HG02571 (cell line): ENCODE results near the gene POLG2.
"Not testable (repeated sequence)": the region's sequence is repeated elsewhere in the genome, so short reads cannot be mapped to it uniquely, and the experiment has no call there.

ENCODE experiments used
- ATAC-seq: cut with Tn5 transposase; IDR thresholded peaks from one replicate; pipeline ENCODE4 v1.9.1; 2021; ENCODE audit warnings: mild to moderate bottlenecking, moderate library complexity; ENCODE audit not compliant: unreplicated experiment

The POLG2 gene

DNA sequence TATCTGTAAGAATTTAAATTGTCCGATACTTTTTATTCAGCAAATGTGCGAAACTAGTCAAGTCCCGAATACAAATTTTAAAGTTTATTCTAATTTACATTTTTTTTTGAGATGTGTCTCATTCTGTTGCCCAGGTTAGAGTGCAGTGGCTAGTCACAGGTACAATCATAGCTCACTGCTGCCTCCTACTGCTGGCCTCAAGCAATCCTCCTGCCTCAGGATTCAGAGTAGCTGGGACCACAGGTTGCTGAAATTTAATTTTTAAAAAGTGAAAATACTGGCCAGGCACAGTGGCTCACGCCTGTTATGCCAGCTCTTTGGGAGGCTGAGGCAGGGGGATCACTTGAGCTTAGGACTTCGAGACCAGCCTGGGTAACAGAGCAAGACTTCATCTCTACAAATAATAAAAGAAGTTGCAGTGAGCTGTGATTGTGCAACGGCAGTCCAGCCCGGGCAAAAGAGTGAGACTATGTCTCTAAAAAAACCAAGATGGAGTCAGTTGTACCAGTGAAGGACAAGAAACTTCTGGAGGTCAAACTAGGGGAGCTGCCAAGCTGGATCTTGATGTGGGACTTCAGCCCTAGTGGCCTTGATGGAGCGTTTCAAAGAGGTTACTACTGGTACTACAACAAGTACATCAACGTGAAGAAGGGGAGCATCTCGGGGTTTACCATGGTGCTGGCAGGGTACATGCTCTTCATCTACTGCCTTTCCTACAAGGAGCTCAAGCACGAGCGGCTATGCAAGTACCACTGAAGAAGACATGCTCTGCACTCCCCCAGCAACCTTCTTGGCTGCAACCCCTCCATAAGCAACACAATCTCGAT, 5.6 kb downstream of the POLG2 start:
- no peak for ATAC-seq

DNA sequence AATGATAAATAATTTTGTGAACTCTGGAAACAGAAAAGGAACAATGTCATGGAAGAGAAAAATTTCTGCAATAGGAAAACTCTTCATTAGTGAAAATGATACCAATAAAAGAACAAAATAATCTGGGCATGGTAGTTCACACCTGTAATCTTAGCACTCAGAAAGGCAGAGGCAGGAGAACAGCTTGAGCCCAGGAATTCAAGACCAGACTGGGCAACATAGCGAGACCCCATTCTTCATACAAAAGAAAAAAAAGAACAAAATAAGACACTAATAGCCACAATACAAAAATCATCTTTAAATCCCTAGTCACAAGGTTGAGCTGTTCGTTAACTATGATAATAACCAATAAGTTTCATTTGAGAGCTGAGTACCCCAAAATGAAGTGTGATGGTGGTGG, 8.6 kb downstream of the POLG2 start:
- ATAC-seq = no peak

DNA sequence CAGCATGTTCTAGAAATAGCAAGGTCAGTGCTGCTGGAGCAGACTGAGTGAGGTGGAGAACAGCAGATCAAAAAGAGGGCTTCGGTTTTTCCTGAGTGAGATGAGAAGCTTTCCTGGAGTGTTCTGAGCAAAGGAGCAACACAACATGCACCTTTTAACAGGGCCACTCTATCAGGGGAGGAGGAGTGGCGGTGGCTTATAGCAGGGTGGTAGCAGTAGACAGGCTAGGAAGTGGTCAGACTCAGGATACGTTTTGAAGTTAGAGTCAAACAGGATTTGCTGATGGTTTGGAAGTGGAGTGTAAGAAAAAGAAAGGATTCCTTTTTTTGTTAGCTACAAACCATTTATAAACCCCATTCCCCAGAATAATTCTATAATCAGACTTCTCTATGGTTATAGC, 12.5 kb downstream of the POLG2 start:
- ATAC-seq = no peak

DNA sequence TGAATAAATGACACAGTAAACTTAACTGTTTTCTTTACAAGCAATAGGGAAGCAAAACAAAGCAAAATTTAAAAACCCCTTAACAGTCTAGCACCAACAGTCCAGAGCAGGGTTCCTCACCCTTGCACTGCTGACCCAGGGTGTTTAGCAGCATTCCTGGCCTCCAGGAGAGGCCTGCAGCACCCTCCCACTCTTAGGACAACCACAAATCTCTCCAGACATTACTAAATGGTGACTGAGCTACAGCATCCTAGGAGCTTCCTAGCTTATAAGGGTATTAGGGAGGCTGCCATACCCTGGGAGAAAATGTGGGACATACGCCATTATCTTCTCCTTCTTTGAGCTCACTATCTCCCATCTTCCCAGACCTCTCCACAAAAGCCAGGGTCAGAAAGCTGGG, 15.9 kb downstream of the POLG2 start:
- ATAC-seq = no peak

DNA sequence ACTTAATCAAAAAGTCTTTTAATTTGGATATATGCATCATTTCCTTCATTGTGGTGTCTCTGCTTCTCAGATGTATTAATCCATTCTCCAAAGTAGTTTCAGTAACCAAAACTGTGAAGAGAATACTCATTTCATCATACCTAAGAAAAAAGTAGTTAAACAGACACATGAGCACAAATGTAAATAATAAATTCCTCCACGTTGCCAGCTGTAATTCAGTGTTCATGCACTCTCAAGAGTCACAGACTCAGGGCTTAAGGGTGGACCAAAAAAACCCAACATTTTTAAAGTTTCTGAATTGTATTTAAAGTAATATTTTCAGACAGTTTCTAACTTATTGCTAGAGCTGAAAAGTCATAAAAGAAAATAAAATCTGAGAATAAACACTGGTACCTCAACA, 19.0 kb downstream of the POLG2 start:
- ATAC-seq = no peak

DNA sequence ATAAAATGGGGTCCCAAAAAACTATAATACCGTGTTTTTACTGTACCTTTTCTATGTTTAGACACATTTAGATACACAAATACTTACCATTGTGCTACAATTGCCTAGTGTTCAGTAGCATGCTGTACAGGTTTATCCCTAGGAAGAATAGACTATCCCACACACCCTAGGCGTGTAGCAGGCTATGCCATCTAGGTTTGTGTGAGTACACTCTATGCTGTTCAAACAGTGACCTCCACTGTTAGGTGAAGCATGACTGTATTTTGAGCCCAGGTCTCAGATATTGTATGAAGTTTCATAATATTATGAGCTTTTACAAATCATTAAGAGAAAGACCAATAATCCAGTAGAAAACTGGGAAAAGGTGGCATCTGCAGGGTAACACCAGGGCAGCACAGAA, 24.3 kb downstream of the POLG2 start:
- ATAC-seq = no peak

DNA sequence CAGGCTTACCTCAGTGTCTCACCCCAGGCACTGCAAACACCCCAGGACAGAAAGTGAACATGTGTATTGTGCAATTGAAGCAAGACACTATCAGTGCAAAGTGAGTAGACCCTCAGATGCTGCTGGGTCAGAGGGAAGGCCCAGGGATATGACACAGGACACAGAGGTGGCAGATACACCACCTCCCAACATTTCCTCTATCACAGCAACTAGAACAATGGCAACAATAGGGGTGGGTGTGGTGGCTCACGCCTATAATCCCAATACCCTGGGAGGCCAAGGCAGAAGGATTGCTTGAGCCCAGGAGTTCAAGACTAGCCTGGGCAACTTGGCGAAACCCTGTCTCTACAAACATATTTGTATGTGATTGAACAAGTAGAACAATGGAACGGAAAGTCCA, 25.4 kb downstream of the POLG2 start:
- no peak for ATAC-seq

DNA sequence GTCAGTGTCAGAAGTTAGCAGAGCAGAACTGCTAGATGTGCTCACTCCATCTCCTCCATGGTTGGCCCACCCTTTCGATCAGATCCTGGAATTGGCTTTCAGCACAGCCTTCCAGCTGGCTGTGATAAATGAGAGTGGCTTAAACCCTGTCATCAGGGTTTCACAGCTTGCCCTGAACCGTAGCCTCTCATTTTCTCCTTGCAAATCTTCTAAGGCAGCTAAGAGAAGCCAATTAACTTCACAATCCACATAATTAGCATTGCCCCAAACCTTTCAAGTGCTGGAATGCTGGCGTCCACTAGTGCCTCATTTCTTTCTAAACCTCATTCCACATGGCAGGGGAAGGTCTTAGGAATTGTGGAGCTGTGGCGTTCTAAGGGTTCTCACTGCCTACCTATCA, 26.2 kb downstream of the POLG2 start:
- no peak for ATAC-seq

DNA sequence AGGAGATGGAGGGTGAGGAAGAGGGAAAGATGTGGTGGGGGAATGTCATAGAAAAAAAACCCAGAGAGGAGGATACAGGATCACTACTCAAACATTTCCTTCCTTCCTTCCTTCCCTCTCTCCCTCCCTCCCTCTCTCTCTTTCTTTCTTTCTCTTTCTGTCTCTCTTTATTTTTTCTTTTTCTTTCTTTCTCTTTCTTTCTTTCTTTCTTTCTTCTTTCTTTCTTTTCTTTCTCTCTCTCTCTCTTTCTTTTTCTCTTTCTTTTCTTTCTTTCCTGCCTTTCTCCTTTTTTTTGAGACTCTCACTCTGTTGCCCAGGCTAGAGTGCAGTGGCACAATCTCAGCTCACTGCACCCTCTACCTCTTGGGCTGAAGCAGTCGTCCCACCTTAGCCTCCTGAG, 30.0 kb downstream of the POLG2 start:
- ATAC-seq = not testable (repeated sequence)

DNA sequence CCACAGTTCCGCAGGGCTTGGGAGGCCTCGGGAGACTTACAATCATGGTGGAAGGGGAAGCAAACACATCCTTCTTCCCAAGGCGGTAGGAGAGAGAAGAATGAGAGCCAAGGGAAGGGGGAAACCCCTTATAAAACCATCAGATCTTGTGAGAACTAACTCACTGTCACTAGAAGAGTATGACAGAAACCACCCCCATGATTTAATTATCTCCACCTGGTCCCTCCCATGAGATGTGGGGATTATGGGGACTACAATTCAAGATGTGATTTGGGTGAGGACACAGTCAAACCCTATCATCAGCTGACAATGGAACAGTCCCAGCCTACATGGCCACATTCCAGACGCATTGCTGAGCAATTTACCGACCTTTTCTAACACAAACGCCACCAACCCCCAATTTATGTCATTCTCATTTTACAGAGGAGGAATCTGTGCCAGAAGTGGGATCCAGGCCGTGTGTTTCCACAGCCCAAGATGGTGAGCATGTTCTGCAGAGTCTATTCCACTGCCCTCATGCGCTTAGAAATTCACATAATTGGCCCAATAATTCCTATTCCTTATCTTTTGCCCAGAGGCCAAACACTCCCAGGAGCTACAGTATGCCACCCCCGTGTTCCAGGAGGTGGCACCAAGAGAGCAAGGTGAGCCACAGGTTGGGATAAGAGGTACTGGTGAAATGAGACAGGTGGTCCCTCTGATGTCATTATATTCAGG, 30.7 kb downstream of the POLG2 start:
- no peak for ATAC-seq

DNA sequence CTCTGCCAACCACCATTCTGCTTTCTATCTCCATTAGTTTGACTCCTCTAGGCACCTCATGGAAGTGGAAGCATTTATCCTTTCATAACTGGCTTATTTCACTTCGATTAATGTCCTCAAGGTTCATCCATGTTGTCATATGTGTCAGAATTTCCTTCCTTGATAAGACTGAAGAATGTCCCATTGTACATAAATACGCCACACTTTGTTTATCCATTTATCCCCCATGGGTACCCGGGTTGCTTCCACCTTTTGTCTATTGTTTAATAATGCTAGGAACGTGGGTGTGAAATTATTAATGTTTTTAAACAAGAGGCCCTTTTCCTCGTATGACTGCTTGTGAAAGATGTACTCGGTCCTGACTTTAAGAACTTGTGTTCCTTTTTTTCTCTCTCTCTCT, 35.1 kb downstream of the POLG2 start:
- ATAC-seq = no peak

DNA sequence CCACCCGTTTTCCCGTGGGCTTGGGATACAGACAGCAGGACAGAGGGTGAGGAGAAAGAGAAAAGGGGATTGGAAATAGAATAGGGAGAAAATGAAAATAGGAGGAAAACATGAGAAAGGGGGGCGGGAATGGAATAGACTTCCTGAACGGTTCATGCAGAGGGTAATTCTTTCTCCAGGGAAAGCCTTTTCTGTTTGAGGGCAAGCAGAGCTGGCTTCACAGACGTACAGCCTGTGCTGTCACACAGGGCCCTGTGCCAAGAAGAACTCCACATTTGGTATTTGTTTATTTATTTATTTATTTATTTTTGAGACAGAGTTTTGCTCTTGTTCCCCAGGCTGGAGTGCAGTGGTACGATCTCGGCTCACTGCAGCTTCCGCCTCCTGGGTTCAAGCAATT, 35.9 kb downstream of the POLG2 start:
- no peak for ATAC-seq

DNA sequence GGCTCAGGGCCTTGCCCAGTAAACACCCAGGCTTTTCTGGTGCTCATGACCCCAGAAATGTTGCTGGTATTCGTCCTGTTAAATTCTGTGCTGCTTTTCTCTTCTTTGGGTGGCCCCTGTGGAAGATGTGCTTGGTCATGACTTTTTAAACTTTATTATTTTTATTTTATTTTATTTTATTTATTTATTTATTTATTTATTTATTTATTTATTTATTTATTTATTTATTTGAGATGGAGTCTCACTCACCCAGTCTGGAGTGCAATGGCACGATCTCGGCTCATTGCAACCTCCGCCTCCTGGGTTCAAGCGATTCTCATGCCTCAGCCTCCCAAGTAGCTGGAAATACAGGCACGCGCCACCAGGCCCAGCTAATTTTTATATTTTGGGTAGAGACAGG, 37.0 kb downstream of the POLG2 start:
- ATAC-seq = not testable (repeated sequence)

DNA sequence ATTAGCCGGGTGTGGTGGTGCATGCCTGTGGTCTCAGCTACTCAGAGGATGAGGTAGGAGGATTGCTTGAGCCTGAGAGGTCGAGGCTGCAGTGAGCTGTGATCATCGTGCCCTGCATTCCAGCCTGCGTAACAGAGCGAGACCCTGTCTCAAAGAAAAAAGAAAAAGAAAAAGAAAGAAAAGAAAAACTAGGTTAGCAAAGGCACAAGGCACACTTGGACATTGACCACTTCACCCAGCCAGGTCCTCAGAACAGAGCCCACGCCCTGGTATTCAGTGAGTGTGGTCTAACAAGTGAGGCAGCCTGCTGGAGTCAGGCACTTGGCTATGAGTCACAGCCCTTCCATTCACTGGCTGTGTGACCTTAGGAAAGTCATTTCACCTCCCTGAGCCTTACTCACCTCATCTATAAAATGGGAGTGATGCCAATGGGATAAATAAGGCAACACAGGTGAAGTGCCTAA, 37.5 kb downstream of the POLG2 start:
- ATAC-seq = no peak

DNA sequence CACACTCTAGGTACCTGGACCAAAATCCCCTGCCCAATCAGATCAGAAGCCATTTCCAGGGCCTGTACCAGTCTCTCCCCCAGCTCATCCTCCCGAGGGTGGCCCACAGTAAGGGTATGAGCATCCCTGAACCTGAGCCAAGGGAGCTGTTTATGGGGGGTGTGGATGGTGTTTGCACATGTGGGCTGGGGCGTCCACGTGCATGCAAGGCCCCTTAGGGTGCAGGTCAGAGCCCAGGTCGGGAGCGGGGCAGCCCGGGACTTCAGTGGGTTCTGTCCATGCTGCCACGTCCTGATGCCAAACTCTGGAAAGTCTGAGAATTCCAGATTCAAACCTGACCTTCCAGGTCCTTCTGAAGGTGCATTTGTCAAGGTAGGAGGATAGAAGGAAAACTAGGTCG, 38.1 kb downstream of the POLG2 start:
- ATAC-seq = no peak

DNA sequence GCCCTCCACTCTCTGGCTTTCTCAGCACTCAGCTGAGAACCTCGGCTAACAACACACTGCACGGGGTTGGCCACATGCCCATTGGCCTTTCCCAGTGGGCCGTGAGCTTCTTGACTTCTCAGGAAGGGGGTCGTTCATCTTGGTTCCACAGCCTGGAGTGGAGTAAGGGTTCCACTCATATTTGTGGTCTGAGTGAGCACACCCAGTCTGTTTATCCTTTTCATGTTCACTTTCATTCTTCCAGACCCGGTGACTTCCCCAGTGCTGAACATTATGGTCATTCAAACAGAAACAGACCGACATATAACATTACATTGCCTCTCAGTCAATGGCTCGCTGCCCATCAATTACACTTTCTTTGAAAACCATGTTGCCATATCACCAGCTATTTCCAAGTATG, 39.7 kb downstream of the POLG2 start:
- ATAC-seq = no peak

DNA sequence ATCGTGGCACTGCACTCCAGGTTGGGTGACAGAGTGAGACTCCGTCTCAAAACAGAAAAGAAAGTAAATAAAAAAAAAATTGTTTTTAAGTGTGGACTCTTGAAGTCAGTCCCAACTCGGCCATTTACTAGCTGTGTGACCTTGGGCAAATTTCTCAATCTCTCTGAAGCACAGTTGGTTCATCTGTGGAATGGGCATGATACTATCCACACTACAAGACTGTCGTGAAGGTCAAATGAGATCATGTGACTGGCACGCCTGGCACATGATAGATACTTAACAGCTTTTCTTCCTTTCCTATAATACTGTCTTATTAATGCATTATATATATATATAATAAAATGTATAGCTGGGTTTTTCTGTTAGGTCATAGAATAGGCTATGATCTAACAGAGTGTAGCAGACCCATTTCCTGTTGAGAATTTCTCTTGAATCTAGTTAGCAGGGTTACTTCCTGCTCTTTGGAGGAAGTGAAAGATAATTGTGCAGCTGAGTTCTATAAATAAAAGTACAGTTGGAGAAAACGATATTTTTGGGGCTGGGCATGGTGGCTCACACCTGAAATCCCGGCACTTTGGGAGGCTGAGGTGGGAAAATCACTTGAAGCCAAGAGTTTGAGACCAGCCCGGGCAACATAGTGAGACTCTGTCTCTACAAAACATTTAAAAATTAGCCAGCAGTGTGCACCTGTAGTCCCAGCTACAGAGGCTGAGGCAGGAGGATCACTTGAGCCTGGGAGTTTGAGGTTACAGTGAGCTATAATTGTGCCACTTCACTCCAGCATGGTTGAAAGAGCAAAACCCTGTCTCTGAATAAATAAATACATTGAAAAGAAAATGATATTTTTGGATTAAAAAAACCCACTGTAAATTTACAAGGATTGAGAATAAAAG, 40.6 kb downstream of the POLG2 start:
- ATAC-seq = no peak

DNA sequence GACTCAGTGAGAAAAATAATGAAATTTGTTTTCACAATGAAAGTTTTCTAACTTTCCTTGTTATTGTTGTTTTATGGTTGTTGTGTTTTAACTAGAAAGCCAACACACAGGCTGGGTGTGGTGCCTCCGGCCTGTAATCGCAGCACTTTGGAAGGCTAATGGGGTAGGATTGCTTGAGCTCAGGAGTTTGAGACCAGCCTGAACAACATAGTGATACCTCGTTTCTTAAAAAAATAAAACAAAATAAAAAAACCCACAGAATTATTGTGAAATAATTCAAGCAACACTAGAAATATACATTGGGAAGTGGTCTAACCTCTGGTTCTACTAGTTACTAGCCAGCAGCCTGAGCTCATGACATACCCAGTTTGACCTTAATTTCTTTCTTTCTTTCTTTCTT, 47.3 kb downstream of the POLG2 start:
- no peak for ATAC-seq

DNA sequence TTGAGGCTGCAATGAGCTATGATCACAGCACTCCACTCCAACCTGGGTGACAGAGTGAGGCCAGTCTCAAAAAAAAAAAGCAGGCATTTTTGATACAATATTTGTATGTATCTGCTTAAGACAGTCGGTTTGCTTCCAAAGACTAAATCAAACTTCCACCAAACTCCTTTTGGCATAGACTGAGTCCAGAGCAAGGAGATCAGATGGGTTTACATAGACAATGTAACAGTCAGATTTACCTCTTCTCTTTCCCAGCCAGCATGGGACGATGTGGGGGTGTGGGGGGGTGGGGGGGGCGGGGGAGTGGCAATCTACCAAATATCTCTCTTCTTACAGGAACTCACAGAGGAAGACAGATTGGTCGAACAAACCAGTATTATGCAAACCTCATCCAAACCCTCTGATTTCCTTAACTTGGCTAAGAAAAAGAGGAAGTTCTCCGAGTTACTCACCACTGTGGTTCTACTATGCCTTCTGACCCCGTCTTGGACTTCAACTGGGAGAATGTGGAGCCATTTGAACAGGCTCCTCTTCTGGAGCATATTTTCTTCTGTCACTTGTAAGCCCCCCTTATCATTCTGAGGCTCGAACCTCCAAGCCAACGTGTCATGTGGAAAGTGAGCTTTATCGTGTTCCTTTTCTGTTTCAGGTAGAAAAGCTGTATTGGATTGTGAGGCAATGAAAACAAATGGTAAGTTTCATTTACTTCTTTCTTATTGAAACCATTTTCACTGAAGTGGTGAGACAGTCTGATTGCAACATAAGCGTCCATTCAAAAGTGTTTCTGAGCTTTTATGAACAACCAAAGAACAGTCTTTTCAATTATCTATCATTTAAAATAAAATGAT, 48.0 kb downstream of the POLG2 start, which contains the start of gene MILR1:
Gene MILR1, plus strand, starts transcription at position 451 of the 848 bp plus-strand sequence. Its CDS starts 54 bp downstream, at position 505.
- no peak for ATAC-seq

DNA sequence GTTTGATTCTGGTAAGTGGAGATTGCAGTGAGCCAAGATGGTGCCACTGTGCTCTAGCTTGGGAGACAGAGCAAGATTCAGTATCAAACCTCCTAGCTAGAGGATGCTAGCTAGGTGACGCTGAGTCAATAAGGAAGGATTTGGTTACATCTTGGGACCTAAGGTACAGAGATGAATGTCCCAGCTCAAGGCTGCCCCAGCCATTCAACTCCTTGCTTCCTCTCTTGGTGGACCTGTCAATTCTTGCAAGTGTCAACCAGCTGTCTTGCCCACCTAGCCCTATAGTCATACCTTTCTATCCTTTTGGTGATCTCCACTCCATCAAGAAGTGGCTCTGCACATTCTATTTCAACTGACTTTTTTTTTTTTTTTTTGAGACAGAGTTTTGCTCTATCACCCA, 49.3 kb downstream of the POLG2 start:
- no peak for ATAC-seq
